Type B pancreatic cell (in vitro differentiated cells): ENCODE results near the gene NPNT. TPM values are rescaled to one million over a fixed set of nuclear protein-coding genes. Genes with fewer than 3 reads are reported as not detected.

Experiments
- DNase-seq: peaks from one replicate; pipeline ENCODE4 v3.0.0; 2021; ENCODE audit warnings: mixed read lengths; ENCODE audit not compliant: unreplicated experiment; ENCODE audit errors: extremely low spot score
- H3K27ac Mint-ChIP-seq: 2 replicates; pipeline ENCODE4 v1.8.0; 2021; ENCODE audit warnings: mild to moderate bottlenecking, mixed read lengths
- H3K27me3 Mint-ChIP-seq: 2 replicates; pipeline ENCODE4 v1.8.0; 2021; ENCODE audit warnings: mixed read lengths
- H3K36me3 Mint-ChIP-seq: 2 replicates; pipeline ENCODE4 v1.8.0; 2021; ENCODE audit warnings: mixed read lengths
- H3K4me1 Mint-ChIP-seq: one replicate; pipeline ENCODE4 v1.8.0; 2021; ENCODE audit warnings: mixed read lengths; ENCODE audit not compliant: unreplicated experiment
- H3K4me3 Mint-ChIP-seq: 2 replicates; pipeline ENCODE4 v1.8.0; 2021; ENCODE audit warnings: mild to moderate bottlenecking, mixed read lengths
- H3K9me3 Mint-ChIP-seq: 2 replicates; pipeline ENCODE4 v1.8.0; 2021; ENCODE audit warnings: mixed read lengths
- total RNA-seq: library from RNA; stranded (reverse); gene quantifications from 2 replicates; pipeline ENCODE4 v1.2.1, GENCODE V29; 2021; ENCODE audit warnings: low replicate concordance
- TF ChIP-seq, protein P1 (sequence below): fragments of 200-600 bp; sonication (generic); conservative IDR thresholded peaks from 2 replicates; pipeline ENCODE4 v1.5.0; 2021; ENCODE audit warnings: antibody characterized with exemption, mild to moderate bottlenecking

NPNT gene
- total RNA-seq, 1 donor from 2014 or later = 23.2 TPM

GRCh38 chr4:105965183-105965800, 70.0 kb downstream of the NPNT start:
- no peak overlapping the region for H3K27ac Mint-ChIP-seq
- H3K4me1 Mint-ChIP-seq = peaks cover 8% of the 10 kb centered on the region
- no peaks in the 10 kb centered on the region for H3K9me3 Mint-ChIP-seq
- H3K27me3 Mint-ChIP-seq = no peaks in the 10 kb centered on the region
- no peak overlapping the region for H3K4me3 Mint-ChIP-seq
- TF ChIP-seq, protein P1, sequence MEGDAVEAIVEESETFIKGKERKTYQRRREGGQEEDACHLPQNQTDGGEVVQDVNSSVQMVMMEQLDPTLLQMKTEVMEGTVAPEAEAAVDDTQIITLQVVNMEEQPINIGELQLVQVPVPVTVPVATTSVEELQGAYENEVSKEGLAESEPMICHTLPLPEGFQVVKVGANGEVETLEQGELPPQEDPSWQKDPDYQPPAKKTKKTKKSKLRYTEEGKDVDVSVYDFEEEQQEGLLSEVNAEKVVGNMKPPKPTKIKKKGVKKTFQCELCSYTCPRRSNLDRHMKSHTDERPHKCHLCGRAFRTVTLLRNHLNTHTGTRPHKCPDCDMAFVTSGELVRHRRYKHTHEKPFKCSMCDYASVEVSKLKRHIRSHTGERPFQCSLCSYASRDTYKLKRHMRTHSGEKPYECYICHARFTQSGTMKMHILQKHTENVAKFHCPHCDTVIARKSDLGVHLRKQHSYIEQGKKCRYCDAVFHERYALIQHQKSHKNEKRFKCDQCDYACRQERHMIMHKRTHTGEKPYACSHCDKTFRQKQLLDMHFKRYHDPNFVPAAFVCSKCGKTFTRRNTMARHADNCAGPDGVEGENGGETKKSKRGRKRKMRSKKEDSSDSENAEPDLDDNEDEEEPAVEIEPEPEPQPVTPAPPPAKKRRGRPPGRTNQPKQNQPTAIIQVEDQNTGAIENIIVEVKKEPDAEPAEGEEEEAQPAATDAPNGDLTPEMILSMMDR = no peak
- no peak for DNase-seq
- no peaks in the 10 kb centered on the region for H3K36me3 Mint-ChIP-seq

GRCh38 chr4:105966051-105966450, 70.8 kb downstream of the NPNT start:
- no peak overlapping the region for H3K4me3 Mint-ChIP-seq
- H3K27me3 Mint-ChIP-seq = no peaks in the 10 kb centered on the region
- peaks cover 8% of the 10 kb centered on the region for H3K4me1 Mint-ChIP-seq
- DNase-seq = no peak
- H3K27ac Mint-ChIP-seq = no peak overlapping the region
- H3K36me3 Mint-ChIP-seq = no peaks in the 10 kb centered on the region
- no peaks in the 10 kb centered on the region for H3K9me3 Mint-ChIP-seq
- TF ChIP-seq, protein P1 = no peak

- H3K9me3 Mint-ChIP-seq = no peaks in the 10 kb centered on the region
- H3K4me1 Mint-ChIP-seq = peaks cover 8% of the 10 kb centered on the region
- H3K27ac Mint-ChIP-seq = no peak overlapping the region
- no peaks in the 10 kb centered on the region for H3K36me3 Mint-ChIP-seq
- DNase-seq = no peak
- no peaks in the 10 kb centered on the region for H3K27me3 Mint-ChIP-seq
- TF ChIP-seq, protein P1 = no peak
- no peak overlapping the region for H3K4me3 Mint-ChIP-seq
Measured at GRCh38 chr4:105967058-105967658, 71.9 kb downstream of the NPNT start.

GRCh38 chr4:105969575-105969974, 74.3 kb downstream of the NPNT start:
- H3K27me3 Mint-ChIP-seq = no peaks in the 10 kb centered on the region
- TF ChIP-seq, protein P1 = no peak
- H3K9me3 Mint-ChIP-seq = no peaks in the 10 kb centered on the region
- no peaks in the 10 kb centered on the region for H3K36me3 Mint-ChIP-seq
- no peak overlapping the region for H3K4me3 Mint-ChIP-seq
- H3K4me1 Mint-ChIP-seq = peaks cover 16% of the 10 kb centered on the region
- no peak overlapping the region for H3K27ac Mint-ChIP-seq
- no peak for DNase-seq

DNA sequence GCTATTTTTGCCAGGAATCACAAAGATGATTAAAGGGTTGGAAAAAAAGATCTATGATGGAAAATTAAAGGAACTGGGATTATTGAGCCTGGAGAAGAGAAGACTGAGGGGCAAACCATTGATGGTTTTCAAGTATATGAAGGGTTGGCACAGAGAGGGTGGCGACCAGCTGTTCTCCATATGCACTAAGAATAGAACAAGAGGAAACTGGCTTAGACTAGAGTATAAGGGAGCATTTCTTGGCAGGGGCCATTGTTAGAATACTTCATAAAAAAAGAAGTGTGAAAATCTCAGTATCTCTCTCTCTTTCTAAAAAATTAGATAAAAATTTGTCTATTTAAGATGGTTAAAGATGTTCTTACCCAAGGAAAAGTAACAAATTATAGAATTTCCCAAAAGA, 75.1 kb downstream of the NPNT start:
- Mint-ChIP-seq H3K4me3 (no peak overlapping the region), H3K27ac (no peak overlapping the region), H3K4me1 (peaks cover 16% of the 10 kb centered on the region), H3K9me3 (no peaks in the 10 kb centered on the region), H3K27me3 (no peaks in the 10 kb centered on the region), H3K36me3 (no peaks in the 10 kb centered on the region)
- TF ChIP-seq, protein P1 = no peak
- DNase-seq = no peak
